H1 (cell line): ENCODE measurements around the gene CEP41. TPM values are rescaled to one million over a fixed set of nuclear protein-coding genes. Genes with fewer than 3 reads are reported as not detected.

Experiments
- CTCF ChIA-PET: fragments of 300-600 bp; sonication (Branson Sonifier 250); formaldehyde crosslinking; loops from one replicate; lab custom pipeline; 2021; ENCODE audit not compliant: partially characterized antibody; lab: Charles Lee
- POLR2A ChIA-PET: fragments of 300-600 bp; sonication (Branson Sonifier 250); formaldehyde crosslinking; loops from one replicate; lab custom pipeline; 2021; ENCODE audit warnings: inconsistent platforms; ENCODE audit not compliant: partially characterized antibody; lab: Charles Lee
- DNase-seq, 2 experiments: peaks; one replicate each; pipeline versions ENCODE4 v3.0.0 to v3.0.0-alpha.2; 2010 to 2022; ENCODE audit warnings: low spot score in 2 of 2, low read depth in 1 of 2, mixed read lengths in 1 of 2
- FAIRE-seq: peaks from 2 replicates; lab custom pipeline; 2011; peaks lifted over from hg19 to GRCh38; lab: Jason Lieb, UNC
- H2AFZ ChIP-seq: 2 replicates; pipeline ENCODE4 v1.8.1; 2012; ENCODE audit warnings: low read length, inconsistent platforms
- H2AK5ac ChIP-seq: 2 replicates; pipeline ENCODE4 v1.6.1; 2013; ENCODE audit warnings: low read depth, low read length
- H2BK120ac ChIP-seq: replicated peaks from 2 replicates; pipeline ENCODE3; 2013; ENCODE audit warnings: low read depth, low read length, inconsistent platforms
- H2BK12ac ChIP-seq: 2 replicates; pipeline ENCODE4 v1.6.1; 2013; ENCODE audit warnings: low read depth, low read length
- H2BK15ac ChIP-seq: 2 replicates; pipeline ENCODE4 v1.6.1; 2013; ENCODE audit warnings: low read length
- H2BK20ac ChIP-seq: 2 replicates; pipeline ENCODE4 v1.6.1; 2013; ENCODE audit warnings: low read length
- H2BK5ac ChIP-seq: 2 replicates; pipeline ENCODE4 v1.6.1; 2013; ENCODE audit warnings: low read depth, low read length
- H3K14ac ChIP-seq: 2 replicates; pipeline ENCODE4 v1.6.1; 2013; ENCODE audit warnings: inconsistent platforms; ENCODE audit not compliant: insufficient read length
- H3K18ac ChIP-seq: 2 replicates; pipeline ENCODE4 v1.6.1; 2013; ENCODE audit warnings: low read length; ENCODE audit errors: extremely low read depth
- H3K23ac ChIP-seq: 2 replicates; pipeline ENCODE4 v1.6.1; 2013; ENCODE audit warnings: inconsistent platforms; ENCODE audit not compliant: insufficient read length
- H3K23me2 ChIP-seq: 2 replicates; pipeline ENCODE4 v1.6.1; 2013; ENCODE audit warnings: low read depth, low read length
- H3K27ac ChIP-seq: 2 replicates; pipeline ENCODE4 v1.6.1; 2011; ENCODE audit warnings: low read depth, low read length, inconsistent platforms
- H3K27me3 ChIP-seq, 4 experiments: replicated peaks in 1 of 4; 1 replicate in 1 of 4; 2 replicates in 3 of 4; pipeline versions ENCODE4 v1.6.1 to v1.8.1; 2011 to 2013; ENCODE audit warnings: low read length in 3 of 4, mild to moderate bottlenecking in 3 of 4, inconsistent platforms in 2 of 4, mixed read lengths in 2 of 4, moderate library complexity in 1 of 4; ENCODE audit not compliant: control insufficient read depth in 3 of 4, insufficient read depth in 3 of 4; ENCODE audit errors: extremely low read depth in 1 of 4
- H3K36me3 ChIP-seq, 4 experiments: 2 replicates each; pipeline versions ENCODE4 v1.6.1 to v1.8.1; 2011 to 2013; ENCODE audit warnings: mild to moderate bottlenecking in 4 of 4, low read length in 3 of 4, moderate library complexity in 2 of 4, control low read depth in 1 of 4, inconsistent platforms in 1 of 4; ENCODE audit not compliant: insufficient read depth in 4 of 4, control insufficient read depth in 2 of 4
- H3K4ac ChIP-seq: replicated peaks from 2 replicates; pipeline ENCODE3; 2013; ENCODE audit warnings: low read length, low read depth, mixed read lengths, inconsistent platforms; ENCODE audit not compliant: insufficient read length
- H3K4me1 ChIP-seq, 4 experiments: replicated peaks in 1 of 4; 1 replicate in 1 of 4; 2 replicates in 3 of 4; pipeline versions ENCODE4 v1.6.1 to v1.8.1; 2011 to 2013; ENCODE audit warnings: low read length in 3 of 4, inconsistent platforms in 2 of 4, mixed read lengths in 1 of 4; ENCODE audit not compliant: insufficient read depth in 4 of 4, control insufficient read depth in 3 of 4
- H3K4me2 ChIP-seq, 2 experiments: 2 replicates each; pipeline versions ENCODE4 v1.6.1 to v1.8.1; 2011 to 2013; ENCODE audit warnings: low read depth in 2 of 2, low read length in 2 of 2, control low read depth in 1 of 2, inconsistent platforms in 1 of 2, mild to moderate bottlenecking in 1 of 2; ENCODE audit not compliant: insufficient read depth in 1 of 2
- H3K4me3 ChIP-seq, 4 experiments: fragments of 200-600, 300-600 bp in 1 of 4; sonication (generic), shearing (Covaris generic), sonication (Bioruptor Twin) in 1 of 4; 2 replicates each; pipeline versions ENCODE4 v1.5.1 to v1.8.1; 2011 to 2016; ENCODE audit warnings: low read length in 4 of 4, low read depth in 3 of 4, control low read depth in 2 of 4, inconsistent platforms in 2 of 4, mild to moderate bottlenecking in 2 of 4, mixed read lengths in 1 of 4, moderate library complexity in 1 of 4; ENCODE audit not compliant: insufficient read depth in 2 of 4; ENCODE audit errors: extremely low read depth in 1 of 4
- H3K56ac ChIP-seq: replicated peaks from 2 replicates; pipeline ENCODE3; 2013; ENCODE audit warnings: low read depth, mild to moderate bottlenecking, mixed read lengths, low read length, inconsistent platforms; ENCODE audit not compliant: insufficient read length
- H3K79me1 ChIP-seq: 2 replicates; pipeline ENCODE4 v1.6.1; 2013; ENCODE audit warnings: low read depth, low read length, control low read depth
- H3K79me2 ChIP-seq, 2 experiments: 2 replicates each; pipeline versions ENCODE4 v1.6.1 to v1.8.1; 2012 to 2013; ENCODE audit warnings: low read length in 2 of 2, mild to moderate bottlenecking in 2 of 2, inconsistent platforms in 1 of 2; ENCODE audit not compliant: insufficient read depth in 2 of 2, control insufficient read depth in 1 of 2
- H3K9ac ChIP-seq, 4 experiments: replicated peaks in 1 of 4; 1 replicate in 1 of 4; 2 replicates in 3 of 4; pipeline versions ENCODE4 v1.6.1 to v1.8.1; 2011 to 2013; ENCODE audit warnings: low read depth in 3 of 4, low read length in 3 of 4, control low read depth in 2 of 4, mild to moderate bottlenecking in 2 of 4, moderate library complexity in 2 of 4, inconsistent platforms in 1 of 4; ENCODE audit errors: extremely low read depth in 1 of 4
- H3K9me3 ChIP-seq, 2 experiments: 2 replicates each; pipeline versions ENCODE4 v1.6.1 to v1.8.1; 2012 to 2013; ENCODE audit warnings: mild to moderate bottlenecking in 2 of 2, moderate library complexity in 2 of 2, control low read depth in 1 of 2, inconsistent platforms in 1 of 2, low read depth in 1 of 2, low read length in 1 of 2, mixed read lengths in 1 of 2; ENCODE audit not compliant: insufficient read depth in 2 of 2
- H4K20me1 ChIP-seq, 2 experiments: replicated peaks in 1 of 2; 2 replicates each; pipeline versions ENCODE3 to v1.8.1; 2011 to 2013; ENCODE audit warnings: inconsistent platforms in 2 of 2, low read length in 2 of 2, mild to moderate bottlenecking in 1 of 2; ENCODE audit not compliant: insufficient read depth in 2 of 2, control insufficient read depth in 1 of 2
- H4K5ac ChIP-seq: 2 replicates; pipeline ENCODE4 v1.6.1; 2013; ENCODE audit warnings: low read length, low read depth, mixed read lengths, inconsistent platforms; ENCODE audit not compliant: insufficient read length
- H4K8ac ChIP-seq: 2 replicates; pipeline ENCODE4 v1.8.0; 2013; ENCODE audit warnings: mild to moderate bottlenecking, moderate library complexity, low read length, inconsistent platforms; ENCODE audit not compliant: insufficient read depth; ENCODE audit errors: extremely low read depth
- H4K91ac ChIP-seq: replicated peaks from 2 replicates; pipeline ENCODE3; 2013; ENCODE audit warnings: low read length, mixed read lengths, inconsistent platforms; ENCODE audit not compliant: insufficient read length
- ASH2L ChIP-seq: fragments of 200-600, 300-600 bp; sonication (generic); IDR thresholded peaks from one replicate; pipeline ENCODE4 v1.7.1; 2017; ENCODE audit warnings: low read length
- CREB1 ChIP-seq: IDR thresholded peaks from 2 replicates; pipeline ENCODE4 v1.6.1; 2012; ENCODE audit warnings: inconsistent platforms
- EZH2 ChIP-seq: fragments of 200-600 bp; sonication (generic); IDR thresholded peaks from 2 replicates; pipeline ENCODE4 v1.7.1; 2012; ENCODE audit warnings: low read depth, mild to moderate bottlenecking, moderate library complexity, low read length, inconsistent platforms; ENCODE audit not compliant: severe bottlenecking
- MAX ChIP-seq: IDR thresholded peaks from 2 replicates; pipeline ENCODE4 v1.6.1; 2012; ENCODE audit warnings: inconsistent platforms
- RBBP5 ChIP-seq: IDR thresholded peaks from 2 replicates; pipeline ENCODE4 v1.7.1; 2012; ENCODE audit warnings: low read depth, mild to moderate bottlenecking, inconsistent platforms, low read length, moderate library complexity, borderline replicate concordance
- SIN3A ChIP-seq, 2 experiments: IDR thresholded peaks in 1 of 2; conservative IDR thresholded peaks in 1 of 2; 2 replicates each; pipeline ENCODE4 v1.6.1; 2011 to 2012; ENCODE audit warnings: low read length in 2 of 2, improper control_type of control experiment in 1 of 2, low read depth in 1 of 2, mild to moderate bottlenecking in 1 of 2
- WGBS, 2 experiments: shearing (Covaris generic) in 1 of 2; methylation state at CpG; one replicate each; pipeline versions ENCODE4 v1.1.6 to v1.1.7; 2013 to 2015; ENCODE audit warnings: low lambda C conversion rate in 2 of 2, mixed read lengths in 2 of 2, inconsistent platforms in 1 of 2, low coverage in 1 of 2, missing lambda C conversion rate in 1 of 2; ENCODE audit not compliant: insufficient replicate concordance in 2 of 2, insufficient coverage in 1 of 2, insufficient read length in 1 of 2; ENCODE audit errors: extremely low coverage in 1 of 2, missing lambda C conversion rate in 1 of 2; 5-methylcytosine and 5-hydroxymethylcytosine counted together
- polyA plus RNA-seq, 7 experiments: library from polyadenylated mRNA; depleted of rRNA in 3 of 7; stranded (reverse) in 5 of 7; unstranded in 2 of 7; fragments of >200 nt in 5 of 7; fragments of 200-250 nt in 2 of 7; gene quantifications; 1 replicate in 5 of 7; 2 replicates in 1 of 7; 4 replicates in 1 of 7; pipeline versions ENCODE4 v1.2.1 to v1.2.3, GENCODE V29; 2011 to 2013; ENCODE audit warnings: missing spikeins in 2 of 7, mixed read lengths in 2 of 7
- total RNA-seq: library from RNA; stranded (reverse); fragmentation: NEBNext Ultra II Directional; extraction: Animal tissue kit (Norgen Biotek cat#: 25700); gene quantifications from 2 replicates; pipeline ENCODE4 v1.2.1, GENCODE V29; 2021

The CEP41 gene
- total and polyA plus RNA-seq, 2 of the 8 experiments (the other 6 are each of a cell fraction or from before 2014, with no cell fraction given), result 9.3 to 12.8 TPM

GRCh38 chr7:130441408-130441869 lies 623 bp upstream of the CEP41 start:
- Histone ChIP-seq H4K8ac (no peak overlapping the region), H2BK15ac (no peak overlapping the region), H3K9me3 (no peaks in the 10 kb centered on the region), H3K23ac (no peak overlapping the region), H3K79me2 (no peaks in the 10 kb centered on the region), H3K56ac (no peak overlapping the region), H4K91ac (peak overlapping the region; percentile 75), H3K23me2 (no peaks in the 10 kb centered on the region), H2AFZ (peak overlapping the region; percentile 51), H3K4me1 (peaks cover 5 to 12% (median 7%) of the 10 kb centered on the region in 4 experiments; a peak in 6 of 7 replicates), H2BK12ac (peak overlapping the region; percentile 31; the same call in 1 of the 2 replicates), H3K18ac (peak overlapping the region; percentile 74; the same call in 1 of the 2 replicates), H2BK120ac (no peak overlapping the region), H4K5ac (peak overlapping the region; percentile 89), H3K9ac (peak overlapping the region in 3 of 4 experiments; percentile 9 to 60 (median 53); a peak in 6 of 7 replicates), H3K79me1 (no peaks in the 10 kb centered on the region), H3K14ac (no peak overlapping the region), H2AK5ac (no peak overlapping the region), H4K20me1 (no peaks in the 10 kb centered on the region), H3K4me2 (peak overlapping the region; percentile 62 to 74), H3K27ac (peak overlapping the region; percentile 65), H3K4me3 (peak overlapping the region; percentile 33 to 76 (median 36)), H3K27me3 (no peaks in the 10 kb centered on the region; a peak in 1 of 7 replicates), H2BK5ac (peak overlapping the region; percentile 2; the same call in 1 of the 2 replicates), H3K4ac (no peak overlapping the region), H3K36me3 (no peaks in the 10 kb centered on the region), H2BK20ac (0 out of 2 replicates have a peak overlapping the region, but pooled peaks have one; percentile 36)
- TF ChIP-seq SIN3A (conservative IDR thresholded peaks at IDR 0.05 in 1 of 2, IDR thresholded peaks at IDR 0.05 in 1 of 2; ENCODE audit: low read depth in 1 of 2, low read length in 2 of 2) (0 out of 4 replicates have a peak, but pooled peaks of 1 of the 2 experiments have one; percentile 28), ASH2L (peak; percentile 50), EZH2 (no peak), MAX (peak; percentile 42; the same call in 1 of the 2 replicates), CREB1 (no peak), RBBP5 (0 out of 2 replicates have a peak, but pooled peaks have one; percentile 18)
- CTCF ChIA-PET, result interaction anchor here (0.8 to 1.4 kb wide), 5 partner anchors 12 to 169 kb away, joined by 3 to 4 read pairs (median 3); no protein-coding TSS in a partner anchor
- FAIRE-seq, result no peak
- POLR2A ChIA-PET, result interaction anchor here (0.9 to 2.5 kb wide), 6 partner anchors 11 to 236 kb away, joined by 3 to 12 read pairs (median 5); partner anchors contain the start of gene TMEM209
- no peak for DNase-seq
- 3% methylated on average over 9 of the region's 9 CpGs; no CpG with 5 or more reads in 1 of the 2 experiments for WGBS, 2 experiments
